NK-92 (cell line): ENCODE measurements around the gene TTC16.

Source experiments
- DNase-seq: peaks from one replicate; lab custom pipeline; 2025; ENCODE audit not compliant: unreplicated experiment; lab: John Stamatoyannopoulos, UW

The TTC16 gene, protein sequence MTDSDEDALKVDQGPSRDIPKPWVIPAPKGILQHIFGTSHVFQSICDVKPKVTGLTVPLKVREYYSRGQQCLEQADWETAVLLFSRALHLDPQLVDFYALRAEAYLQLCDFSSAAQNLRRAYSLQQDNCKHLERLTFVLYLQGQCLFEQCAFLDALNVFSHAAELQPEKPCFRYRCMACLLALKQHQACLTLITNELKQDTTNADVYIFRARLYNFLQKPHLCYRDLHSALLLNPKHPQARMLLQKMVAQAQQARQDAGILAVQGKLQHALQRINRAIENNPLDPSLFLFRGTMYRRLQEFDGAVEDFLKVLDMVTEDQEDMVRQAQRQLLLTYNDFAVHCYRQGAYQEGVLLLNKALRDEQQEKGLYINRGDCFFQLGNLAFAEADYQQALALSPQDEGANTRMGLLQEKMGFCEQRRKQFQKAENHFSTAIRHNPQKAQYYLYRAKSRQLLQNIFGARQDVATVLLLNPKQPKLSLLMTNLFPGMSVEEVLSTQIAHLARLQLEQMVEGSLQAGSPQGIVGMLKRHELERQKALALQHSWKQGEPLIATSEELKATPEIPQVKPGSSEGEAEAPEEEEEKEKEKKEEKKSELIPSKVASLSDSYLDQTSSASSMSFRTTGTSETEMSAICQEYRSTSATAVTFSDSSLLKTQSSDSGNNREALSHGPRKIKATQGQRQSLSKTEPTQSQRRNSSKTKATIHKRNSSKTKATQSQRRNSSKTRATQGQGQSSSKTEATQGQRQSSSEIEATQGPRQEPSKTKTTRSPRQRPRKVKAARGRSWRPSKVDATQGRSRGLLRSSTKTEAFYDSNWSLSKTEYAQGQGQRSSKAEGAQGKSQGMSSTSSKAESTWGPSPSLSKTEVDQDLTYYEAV

GRCh38 chr9:127715470-127716337 lies at the start of gene TTC16, which contains the start of gene PTRH1:
TTC16 (plus strand) TSS chr9:127716079; CDS start chr9:127716146, 67 bp downstream.
PTRH1 (minus strand) TSS chr9:127715663; CDS start chr9:127715639, 24 bp downstream.
- peak; percentile 75 for DNase-seq

DNA sequence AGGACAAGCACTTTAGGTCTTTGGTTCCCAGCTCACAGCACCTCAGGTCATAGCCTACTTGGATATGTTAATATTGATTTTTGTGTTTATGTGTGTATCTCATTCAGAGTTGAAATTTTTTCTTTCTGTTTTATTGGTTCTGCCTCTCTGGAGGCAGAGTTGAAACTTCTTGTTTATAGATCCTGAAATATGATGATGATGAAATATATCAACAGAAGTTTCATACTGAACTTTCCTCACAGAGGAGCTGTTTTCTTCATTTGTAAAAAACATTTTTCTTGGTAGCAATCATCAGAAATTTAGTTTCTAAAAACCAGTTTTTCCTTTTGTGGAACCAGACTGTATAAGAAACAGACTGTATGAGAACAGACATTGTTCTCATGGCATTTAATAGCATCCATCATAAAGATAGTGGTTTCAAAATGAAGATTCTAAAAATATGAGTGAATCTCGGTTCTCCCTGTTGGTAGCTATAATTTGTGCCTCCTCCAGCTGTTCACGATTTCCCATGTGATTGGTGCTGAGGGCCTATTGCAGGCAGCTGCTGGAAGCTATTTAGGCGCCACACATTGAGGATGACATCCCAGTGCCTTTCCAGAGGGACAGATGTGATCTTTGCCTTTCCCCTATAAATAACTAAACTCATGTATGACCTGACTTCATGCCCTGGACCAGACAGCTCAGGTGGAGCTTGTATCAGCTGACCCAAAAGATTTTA lies 48.6 kb upstream of the TTC16 start:
- DNase-seq, result no peak

DNA sequence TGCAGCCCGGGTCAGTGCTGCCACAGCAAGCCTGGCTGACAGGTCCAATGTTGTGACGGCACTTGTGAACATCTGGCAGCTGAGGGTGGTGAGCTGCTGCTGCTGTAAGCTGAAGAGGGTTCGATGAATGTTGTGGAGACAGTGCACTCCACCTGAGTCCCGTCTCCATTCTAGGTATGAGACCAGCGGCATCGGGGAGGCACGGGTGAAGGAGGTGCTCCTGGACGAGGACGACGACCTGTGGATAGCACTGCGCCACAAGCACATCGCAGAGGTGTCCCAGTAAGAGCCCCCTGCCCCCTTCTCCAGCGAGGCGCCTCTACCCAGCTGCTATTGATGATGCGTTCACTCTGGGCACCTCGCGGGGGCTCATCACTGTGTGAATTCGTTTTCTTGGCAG lies 48.0 kb upstream of the TTC16 start:
- no peak for DNase-seq

DNA sequence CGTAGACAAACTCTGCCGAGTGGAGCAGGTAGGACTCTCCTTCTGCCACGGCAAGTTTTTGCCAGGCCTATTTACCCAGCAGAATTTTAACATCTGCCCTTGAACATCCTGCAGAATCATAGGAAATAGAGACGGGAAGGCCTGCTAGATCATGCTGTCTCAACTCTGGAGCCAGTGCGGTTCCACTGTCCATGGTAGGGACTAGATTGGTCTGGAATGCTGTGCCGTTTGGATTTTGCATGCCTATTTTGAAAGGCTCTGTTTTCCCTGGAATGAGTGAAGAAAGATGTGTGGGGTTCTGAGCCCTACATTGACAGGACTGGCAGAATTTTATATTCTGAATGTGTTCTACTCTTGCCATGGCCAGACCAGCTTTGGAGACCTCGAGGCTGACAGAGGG lies 42.6 kb upstream of the TTC16 start:
- no peak for DNase-seq

GRCh38 chr9:127676638-127677037 lies 39.2 kb upstream of the TTC16 start:
- no peak for DNase-seq

- no peak for DNase-seq
These were observed 36.4 kb upstream of the TTC16 start for GRCh38 chr9:127679506-127679905.

DNA sequence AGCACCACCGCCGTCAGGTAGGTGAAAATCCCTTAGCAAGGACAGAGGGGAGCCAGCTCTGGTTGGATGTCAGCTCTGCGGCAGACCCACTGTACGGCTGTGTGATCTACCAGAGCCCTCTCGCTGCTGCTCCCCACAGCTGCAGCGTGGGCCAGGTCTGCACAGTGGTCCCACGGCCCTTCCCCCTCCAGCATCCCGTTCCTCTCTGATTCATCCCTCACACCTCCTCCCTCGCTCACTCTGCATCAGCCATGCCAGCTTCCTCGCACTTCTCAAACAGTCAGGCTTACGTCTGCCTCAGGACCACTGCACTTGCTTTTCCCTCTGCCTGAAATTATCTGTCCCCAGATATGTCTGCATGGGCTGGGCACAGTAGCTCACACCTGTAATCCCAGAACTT lies 35.7 kb upstream of the TTC16 start:
- no peak for DNase-seq

DNA sequence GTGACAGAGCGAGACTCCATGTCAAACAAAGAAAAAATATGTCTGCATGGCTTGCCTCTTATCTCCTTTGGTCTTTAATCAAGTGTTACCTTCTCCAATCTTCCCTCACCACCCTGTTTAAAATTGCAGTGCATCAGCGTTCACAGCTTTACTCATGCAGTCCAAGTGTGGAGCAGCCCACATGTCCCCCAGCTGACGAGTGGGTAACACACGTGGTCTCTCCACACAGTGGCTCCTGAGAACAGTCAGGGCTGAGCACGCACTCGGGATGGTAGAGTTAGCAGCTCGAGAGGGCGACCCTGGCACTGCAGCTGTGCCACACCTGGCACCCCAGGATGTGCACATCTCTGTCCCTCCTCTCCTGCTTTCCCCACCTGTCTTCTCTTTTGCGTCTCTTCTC lies 35.0 kb upstream of the TTC16 start:
- no peak for DNase-seq

- DNase-seq, result no peak
These were observed 33.3 kb upstream of the TTC16 start for GRCh38 chr9:127682351-127683136.

DNA sequence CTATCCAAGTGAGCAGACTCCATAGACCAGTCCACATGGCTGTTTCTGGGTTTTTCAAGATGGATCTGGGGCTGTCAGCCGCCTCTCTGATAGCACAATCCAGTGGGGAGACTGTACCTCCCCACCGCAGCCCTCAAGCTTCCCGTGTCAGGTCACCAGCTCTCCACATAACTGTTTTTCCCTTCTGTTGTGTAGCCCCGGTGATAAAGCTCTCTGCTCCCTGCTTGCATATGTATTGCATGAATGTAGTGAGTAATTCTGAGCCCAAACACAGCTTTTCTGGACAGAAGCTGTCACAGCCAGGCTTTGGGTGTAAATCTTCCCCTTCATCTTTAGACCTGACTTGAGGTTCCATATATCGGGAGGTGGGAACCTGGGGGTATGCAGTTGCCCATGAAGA lies 32.2 kb upstream of the TTC16 start:
- no peak for DNase-seq

DNA sequence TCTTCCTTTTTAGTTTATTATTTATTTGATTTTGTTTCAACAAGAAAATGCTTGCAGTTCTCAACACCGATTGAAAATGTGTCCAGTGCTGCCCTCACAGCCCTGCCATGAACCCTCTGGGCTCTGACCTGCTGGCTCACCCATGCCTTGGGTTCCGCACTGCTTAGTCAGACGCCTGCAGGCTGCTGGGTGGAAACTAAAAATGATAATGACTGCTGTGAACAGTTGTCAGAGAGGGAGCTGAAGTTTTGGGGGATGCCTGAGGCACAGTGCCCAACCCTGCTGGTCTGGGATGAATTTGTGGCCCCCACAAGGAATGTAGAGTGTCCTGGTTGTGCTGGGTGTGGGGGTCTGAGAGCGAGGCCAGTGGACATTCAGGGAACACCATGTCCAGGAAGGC lies 31.3 kb upstream of the TTC16 start:
- no peak for DNase-seq

DNA sequence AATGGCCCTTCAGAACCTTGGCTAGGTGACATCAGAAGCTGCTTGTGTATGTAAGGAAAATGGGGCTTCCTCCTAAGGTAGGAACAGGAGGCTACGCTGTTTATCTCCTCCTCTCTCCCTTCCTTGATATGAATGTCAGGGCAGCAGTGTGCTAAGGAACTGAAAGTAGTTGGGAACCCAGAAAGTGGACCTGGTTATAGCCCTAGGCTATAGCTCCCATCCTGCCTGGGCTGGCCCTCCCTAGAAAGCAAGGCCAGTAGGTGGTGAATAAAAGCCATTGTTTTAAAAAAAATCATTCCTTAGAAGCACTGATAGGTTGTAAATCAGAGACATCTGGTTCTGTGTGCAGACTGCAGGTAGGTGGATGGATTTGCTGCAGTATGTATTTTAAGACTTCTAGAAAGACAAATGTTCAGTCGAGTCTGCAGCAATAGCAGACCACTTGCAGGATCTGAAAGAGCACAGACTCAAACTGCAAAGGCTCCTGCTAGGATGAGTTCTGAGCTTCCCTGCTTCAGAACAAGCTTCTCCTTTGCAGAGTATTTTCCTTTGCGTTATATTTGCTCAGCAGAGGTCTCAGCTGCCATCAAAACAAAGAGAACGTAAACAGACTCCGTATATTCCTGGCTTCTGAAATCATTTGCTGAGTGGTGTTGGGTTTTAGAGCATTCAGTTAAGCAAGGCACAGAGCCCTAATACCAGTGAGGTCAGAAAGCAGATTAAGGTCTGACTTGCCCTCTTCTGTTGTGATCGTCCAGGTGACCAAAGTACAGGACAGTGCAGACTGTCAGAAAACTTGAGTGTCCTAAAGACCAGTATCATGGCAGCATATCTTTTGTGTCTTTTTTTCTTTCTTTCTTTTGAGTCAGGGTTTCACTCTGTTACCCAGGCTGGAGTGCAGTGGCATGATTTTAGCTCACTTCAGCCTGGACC lies 29.2 kb upstream of the TTC16 start:
- no peak for DNase-seq

DNA sequence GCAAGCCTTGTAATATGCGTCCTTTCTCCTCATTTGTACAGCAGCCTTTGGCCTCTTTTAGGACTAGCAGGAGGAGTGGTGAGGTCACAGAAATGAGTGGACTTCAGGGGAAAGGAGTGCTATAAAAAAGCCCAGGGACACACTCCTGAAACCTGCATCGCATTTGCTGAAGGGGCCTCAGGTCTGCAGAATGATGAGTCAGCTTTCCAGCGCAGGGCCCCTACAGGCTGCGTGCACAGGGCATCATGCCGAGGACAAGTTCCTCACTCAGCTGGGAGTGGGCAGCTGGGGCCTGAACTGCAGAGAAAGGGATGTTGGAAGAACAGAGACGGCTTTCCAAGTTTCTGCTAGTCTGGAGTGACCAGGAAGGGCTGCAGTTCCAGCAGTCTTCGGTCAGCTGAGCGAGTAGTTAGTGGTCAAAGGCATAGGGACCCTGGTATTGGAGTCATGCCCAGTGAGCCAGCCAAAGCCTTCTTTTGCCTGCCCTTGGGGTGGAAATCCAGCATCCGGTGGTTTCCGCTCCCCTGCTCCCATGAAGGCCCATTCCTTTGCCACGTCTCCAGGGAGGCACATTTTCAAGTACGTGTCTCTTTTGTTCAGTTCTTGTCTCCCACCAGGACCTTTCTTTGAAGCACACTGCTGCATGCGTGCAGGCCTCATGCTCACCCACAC lies 26.4 kb upstream of the TTC16 start:
- DNase-seq, result no peak

GRCh38 chr9:127690735-127691134 lies 25.1 kb upstream of the TTC16 start:
- no peak for DNase-seq

- DNase-seq, result no peak
These were observed 23.8 kb upstream of the TTC16 start for GRCh38 chr9:127692071-127692470.

DNA sequence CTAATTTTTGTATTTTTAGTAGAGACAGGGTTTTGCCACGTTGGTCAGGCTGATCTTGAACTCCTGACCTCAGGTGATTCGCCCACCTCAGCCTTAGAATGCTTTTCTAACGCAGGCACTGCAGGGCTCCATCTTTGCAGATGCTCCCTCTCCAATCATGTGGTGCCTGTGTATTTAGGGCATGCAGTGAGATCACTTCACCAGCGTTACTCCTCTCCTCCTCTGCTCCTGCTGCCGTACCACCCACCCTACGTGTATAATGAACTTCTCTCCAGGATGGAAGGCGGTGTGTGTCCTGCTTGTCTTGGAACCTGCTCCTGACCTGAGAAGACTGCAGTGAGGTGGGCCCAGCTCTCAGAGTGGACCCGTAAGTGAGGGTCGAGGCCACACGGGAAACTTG lies 22.7 kb upstream of the TTC16 start:
- DNase-seq, result no peak

GRCh38 chr9:127693697-127694096 lies 22.2 kb upstream of the TTC16 start:
- no peak for DNase-seq
